IMR-90 (cell line): Measurements from ENCODE around the gene LMO1. TPM values are rescaled to one million over a fixed set of nuclear protein-coding genes. Genes with fewer than 3 reads are reported as not detected.

Experiments used
- ATAC-seq: fragments of 200-7000 bp; cut with Tn5 transposase; 2 replicates; pipeline ENCODE4 v1.9.1; 2020; ENCODE audit warnings: low read depth, mild to moderate bottlenecking, moderate library complexity
- BruUV-seq: library from RNA; stranded (reverse); fragments of 400-500 nt; replicated peaks from 2 replicates; lab custom pipeline; 2021; lab: Mats Ljungman, UMichigan
- CTCF ChIA-PET: fragments of 300-600 bp; formaldehyde crosslinking; extraction: SDS; loops from one replicate; lab custom pipeline; 2021; ENCODE audit warnings: antibody characterized with exemption; lab: Yijun Ruan, JAX
- POLR2A ChIA-PET: fragments of 300-600 bp; sonication (Branson Sonifier 250); formaldehyde crosslinking; loops from one replicate; lab custom pipeline; 2022; ENCODE audit warnings: antibody characterized with exemption; ENCODE audit not compliant: unreplicated experiment; lab: Charles Lee
- DNase-seq: peaks from one replicate; pipeline ENCODE4 v3.0.0; 2013
- H2AFZ ChIP-seq: replicated peaks from 2 replicates; pipeline ENCODE3; 2013; ENCODE audit warnings: low read length, mild to moderate bottlenecking; ENCODE audit not compliant: poor library complexity
- H2AK5ac ChIP-seq: 2 replicates; pipeline ENCODE4 v1.6.1; 2013; ENCODE audit warnings: low read depth, low read length, inconsistent platforms
- H2AK9ac ChIP-seq: replicated peaks from 2 replicates; pipeline ENCODE3; 2013; ENCODE audit warnings: mild to moderate bottlenecking, low read depth, low read length, moderate library complexity; ENCODE audit not compliant: poor library complexity
- H2BK120ac ChIP-seq: 2 replicates; pipeline ENCODE4 v1.6.1; 2013; ENCODE audit warnings: low read depth, low read length, inconsistent platforms
- H2BK15ac ChIP-seq: 3 replicates; pipeline ENCODE4 v1.6.1; 2013; ENCODE audit warnings: low read depth, low read length, inconsistent platforms
- H2BK20ac ChIP-seq: 2 replicates; pipeline ENCODE4 v1.6.1; 2013; ENCODE audit warnings: low read depth, mild to moderate bottlenecking, inconsistent platforms, low read length, moderate library complexity
- H2BK5ac ChIP-seq: 2 replicates; pipeline ENCODE4 v1.6.1; 2013; ENCODE audit warnings: mild to moderate bottlenecking, low read depth, low read length, inconsistent platforms; ENCODE audit not compliant: poor library complexity, severe bottlenecking
- H3K14ac ChIP-seq: replicated peaks from 2 replicates; pipeline ENCODE4 v1.6.1; 2013; ENCODE audit warnings: low read depth, low read length, inconsistent platforms
- H3K18ac ChIP-seq: 2 replicates; pipeline ENCODE4 v1.6.1; 2013; ENCODE audit warnings: low read depth, low read length, control low read depth
- H3K23ac ChIP-seq: 2 replicates; pipeline ENCODE4 v1.6.1; 2013; ENCODE audit warnings: low read depth, low read length, inconsistent platforms
- H3K27ac ChIP-seq: 2 replicates; pipeline ENCODE4 v1.5.1; 2013; ENCODE audit warnings: mild to moderate bottlenecking, control low read depth, low read length; ENCODE audit not compliant: insufficient read depth
- H3K27me3 ChIP-seq: 2 replicates; pipeline ENCODE4 v1.6.1; 2013; ENCODE audit warnings: low read length; ENCODE audit not compliant: control insufficient read depth, insufficient read depth
- H3K36me3 ChIP-seq: 2 replicates; pipeline ENCODE4 v1.6.1; 2013; ENCODE audit warnings: low read length, mixed read lengths; ENCODE audit not compliant: control insufficient read depth, insufficient read depth
- H3K4ac ChIP-seq: 2 replicates; pipeline ENCODE4 v1.6.1; 2013; ENCODE audit warnings: low read depth, low read length, inconsistent platforms
- H3K4me1 ChIP-seq: 2 replicates; pipeline ENCODE4 v1.6.1; 2013; ENCODE audit warnings: low read length, mixed read lengths; ENCODE audit not compliant: control insufficient read depth, insufficient read depth
- H3K4me2 ChIP-seq: 2 replicates; pipeline ENCODE4 v1.6.1; 2013; ENCODE audit warnings: low read depth, mild to moderate bottlenecking, control low read depth, low read length, moderate library complexity
- H3K4me3 ChIP-seq: 2 replicates; pipeline ENCODE4 v1.5.1; 2013; ENCODE audit warnings: low read depth, mild to moderate bottlenecking, control low read depth, low read length, moderate library complexity; ENCODE audit not compliant: insufficient read depth
- H3K56ac ChIP-seq: 2 replicates; pipeline ENCODE4 v1.6.1; 2013; ENCODE audit warnings: low read length, inconsistent platforms; ENCODE audit not compliant: insufficient read depth; ENCODE audit errors: extremely low read depth
- H3K79me1 ChIP-seq, 2 experiments: 2 replicates each; pipeline ENCODE4 v1.6.1; 2013; ENCODE audit warnings: low read length in 2 of 2, inconsistent platforms in 1 of 2, low read depth in 1 of 2
- H3K9ac ChIP-seq: 2 replicates; pipeline ENCODE4 v1.6.1; 2013; ENCODE audit warnings: low read depth, low read length, control low read depth
- H3K9me1 ChIP-seq: 2 replicates; pipeline ENCODE4 v1.6.1; 2013; ENCODE audit warnings: low read length, inconsistent platforms; ENCODE audit not compliant: insufficient read depth
- H3K9me3 ChIP-seq: 2 replicates; pipeline ENCODE4 v1.6.1; 2013; ENCODE audit warnings: low read length; ENCODE audit not compliant: control insufficient read depth, insufficient read depth
- H4K20me1 ChIP-seq: 2 replicates; pipeline ENCODE4 v1.6.1; 2013; ENCODE audit warnings: low read length, inconsistent platforms; ENCODE audit not compliant: insufficient read depth
- H4K5ac ChIP-seq: 2 replicates; pipeline ENCODE4 v1.6.1; 2013; ENCODE audit warnings: mild to moderate bottlenecking, low read depth, low read length, control low read depth
- H4K8ac ChIP-seq, 2 experiments: 2 replicates each; pipeline ENCODE4 v1.6.1; 2013; ENCODE audit warnings: low read depth in 2 of 2, low read length in 2 of 2, control low read depth in 1 of 2, inconsistent platforms in 1 of 2
- H4K91ac ChIP-seq: 2 replicates; pipeline ENCODE4 v1.6.1; 2013; ENCODE audit warnings: low read depth, low read length, inconsistent platforms; ENCODE audit not compliant: insufficient read depth
- CEBPB ChIP-seq: IDR thresholded peaks from 2 replicates; pipeline ENCODE4 v1.6.1; 2012; ENCODE audit warnings: low read depth, low read length, improper control_type of control experiment
- CHD1 ChIP-seq: IDR thresholded peaks from 2 replicates; pipeline ENCODE4 v1.6.1; 2012; ENCODE audit warnings: low read depth, low read length, improper control_type of control experiment
- FOS ChIP-seq: fragments of 150-350 bp; IDR thresholded peaks from 2 replicates; pipeline ENCODE4 v1.6.1; 2016; ENCODE audit warnings: low read depth, low read length
- MAFK ChIP-seq: IDR thresholded peaks from 2 replicates; pipeline ENCODE4 v1.6.1; 2012; ENCODE audit warnings: low read depth, low read length, improper control_type of control experiment
- MXI1 ChIP-seq: IDR thresholded peaks from 2 replicates; pipeline ENCODE4 v1.6.1; 2012; ENCODE audit warnings: low read depth, mild to moderate bottlenecking, low read length, moderate library complexity, borderline replicate concordance
- POLR2A ChIP-seq: IDR thresholded peaks from 2 replicates; pipeline ENCODE4 v1.6.1; 2012; ENCODE audit warnings: mild to moderate bottlenecking, low read depth, low read length
- RCOR1 ChIP-seq: IDR thresholded peaks from 2 replicates; pipeline ENCODE4 v1.6.1; 2012; ENCODE audit warnings: mild to moderate bottlenecking, low read length, improper control_type of control experiment; ENCODE audit not compliant: insufficient replicate concordance
- WGBS, 2 experiments: methylation state at CpG; one replicate each; pipeline versions ENCODE4 v1.1.5 to v1.1.7; 2013; ENCODE audit warnings: missing lambda C conversion rate in 2 of 2; ENCODE audit not compliant: insufficient read length in 1 of 2; ENCODE audit errors: extremely low coverage in 2 of 2; 5-methylcytosine and 5-hydroxymethylcytosine counted together
- dilution Hi-C: fragments of 300-500 bp; cut with HindIII; formaldehyde crosslinking; loops from one replicate; pipeline ENCODE4 v1.14.3; 2018; ENCODE audit warnings: low sequenced_read_pairs; ENCODE audit not compliant: unreplicated experiment
- in situ Hi-C: fragments of 300-500 bp; cut with MboI; formaldehyde crosslinking; loops from 3 replicates; pipeline ENCODE4 v1.14.3; 2019; ENCODE audit warnings: low sequenced_read_pairs, inconsistent platforms, mixed read lengths
- intact Hi-C: fragments of 100-400 bp; cut with micrococcal nuclease; formaldehyde crosslinking; loops from 2 replicates; pipeline ENCODE4 v1.10.0; 2022
- polyA plus RNA-seq, 3 experiments: library from polyadenylated mRNA; depleted of rRNA; stranded (reverse); fragments of >200 nt; gene quantifications; 2 replicates each; pipeline ENCODE4 v1.2.3, GENCODE V29; 2012; ENCODE audit warnings: low replicate concordance in 1 of 3
- total RNA-seq: library from RNA; depleted of rRNA; stranded (reverse); fragments of >200 nt; gene quantifications from 2 replicates; pipeline ENCODE4 v1.2.3, GENCODE V29; 2012
- TF ChIP-seq, protein P1 (sequence below): fragments of 150-350 bp; IDR thresholded peaks from 2 replicates; pipeline ENCODE4 v1.6.1; 2016; ENCODE audit warnings: low read depth, mild to moderate bottlenecking, low read length, moderate library complexity, borderline replicate concordance
- TF ChIP-seq, protein P2 (sequence below): conservative IDR thresholded peaks from 2 replicates; pipeline ENCODE4 v1.5.1; 2012; ENCODE audit warnings: mild to moderate bottlenecking, low read depth, low read length, improper control_type of control experiment

Gene LMO1
- total and polyA plus RNA-seq, 2 of the 4 experiments (the other 2 are of a cell fraction) = not detected

DNA sequence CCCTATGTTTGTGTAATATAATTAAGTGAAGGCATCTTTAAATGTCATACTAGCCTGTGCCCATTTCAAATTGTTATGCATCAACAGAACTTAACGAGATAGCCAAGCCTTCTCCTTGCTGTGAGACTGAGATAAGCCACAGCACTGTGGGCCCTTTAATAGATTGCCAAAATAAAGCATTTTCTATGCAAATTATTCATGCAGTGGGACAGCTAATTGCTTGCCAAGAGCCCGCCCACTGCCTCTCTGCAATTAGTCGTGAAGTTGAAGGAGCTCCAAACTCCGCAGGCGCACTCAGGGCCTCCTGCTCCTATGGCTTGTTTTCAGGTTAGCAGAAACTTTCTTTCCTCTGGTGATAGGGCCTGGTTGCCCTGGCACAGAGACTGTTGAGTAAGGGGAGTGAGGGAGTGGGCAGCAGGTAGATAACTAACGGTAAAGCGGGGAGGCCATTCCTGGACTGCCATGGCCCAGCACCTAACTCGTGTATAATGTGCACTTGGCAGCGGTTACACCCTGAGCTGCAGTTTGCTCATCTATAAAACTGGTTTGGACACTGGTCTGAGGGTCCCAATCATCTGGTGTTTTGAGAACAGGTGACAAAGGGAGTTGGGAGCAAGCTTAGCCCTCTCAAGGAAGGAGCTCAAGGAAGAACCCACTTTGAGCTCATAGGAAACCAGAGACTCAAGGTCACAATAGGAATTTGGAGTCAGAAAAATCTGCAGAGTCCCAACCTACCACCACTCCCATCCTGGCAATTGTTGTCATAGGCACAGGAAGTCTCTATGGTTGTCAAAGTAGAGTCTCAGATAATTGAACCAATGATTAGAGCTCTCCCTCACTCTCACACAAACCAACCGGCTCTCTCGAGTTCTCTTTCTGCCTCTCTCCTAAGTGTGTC lies 60.9 kb downstream of the LMO1 start:
- 51% methylated on average over 7 of the region's 11 CpGs; no CpG with 5 or more reads in 1 of the 2 experiments for WGBS, 2 experiments
- H3K23ac ChIP-seq = no peak overlapping the region
- no peaks in the 10 kb centered on the region for H3K9me3 ChIP-seq
- H3K4ac ChIP-seq = no peak overlapping the region
- no peaks in the 10 kb centered on the region for H4K20me1 ChIP-seq
- ATAC-seq (no peak), DNase-seq (no peak)
- no peak overlapping the region for H2AK5ac ChIP-seq
- no peak overlapping the region for H2BK5ac ChIP-seq
- TF ChIP-seq CEBPB = no peak
- no peak for TF ChIP-seq CHD1
- no peak for TF ChIP-seq POLR2A
- TF ChIP-seq, protein P1, sequence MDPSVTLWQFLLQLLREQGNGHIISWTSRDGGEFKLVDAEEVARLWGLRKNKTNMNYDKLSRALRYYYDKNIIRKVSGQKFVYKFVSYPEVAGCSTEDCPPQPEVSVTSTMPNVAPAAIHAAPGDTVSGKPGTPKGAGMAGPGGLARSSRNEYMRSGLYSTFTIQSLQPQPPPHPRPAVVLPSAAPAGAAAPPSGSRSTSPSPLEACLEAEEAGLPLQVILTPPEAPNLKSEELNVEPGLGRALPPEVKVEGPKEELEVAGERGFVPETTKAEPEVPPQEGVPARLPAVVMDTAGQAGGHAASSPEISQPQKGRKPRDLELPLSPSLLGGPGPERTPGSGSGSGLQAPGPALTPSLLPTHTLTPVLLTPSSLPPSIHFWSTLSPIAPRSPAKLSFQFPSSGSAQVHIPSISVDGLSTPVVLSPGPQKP = no peak
- TF ChIP-seq, protein P2, sequence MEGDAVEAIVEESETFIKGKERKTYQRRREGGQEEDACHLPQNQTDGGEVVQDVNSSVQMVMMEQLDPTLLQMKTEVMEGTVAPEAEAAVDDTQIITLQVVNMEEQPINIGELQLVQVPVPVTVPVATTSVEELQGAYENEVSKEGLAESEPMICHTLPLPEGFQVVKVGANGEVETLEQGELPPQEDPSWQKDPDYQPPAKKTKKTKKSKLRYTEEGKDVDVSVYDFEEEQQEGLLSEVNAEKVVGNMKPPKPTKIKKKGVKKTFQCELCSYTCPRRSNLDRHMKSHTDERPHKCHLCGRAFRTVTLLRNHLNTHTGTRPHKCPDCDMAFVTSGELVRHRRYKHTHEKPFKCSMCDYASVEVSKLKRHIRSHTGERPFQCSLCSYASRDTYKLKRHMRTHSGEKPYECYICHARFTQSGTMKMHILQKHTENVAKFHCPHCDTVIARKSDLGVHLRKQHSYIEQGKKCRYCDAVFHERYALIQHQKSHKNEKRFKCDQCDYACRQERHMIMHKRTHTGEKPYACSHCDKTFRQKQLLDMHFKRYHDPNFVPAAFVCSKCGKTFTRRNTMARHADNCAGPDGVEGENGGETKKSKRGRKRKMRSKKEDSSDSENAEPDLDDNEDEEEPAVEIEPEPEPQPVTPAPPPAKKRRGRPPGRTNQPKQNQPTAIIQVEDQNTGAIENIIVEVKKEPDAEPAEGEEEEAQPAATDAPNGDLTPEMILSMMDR = no peak
- TF ChIP-seq MAFK = no peak
- TF ChIP-seq MXI1 = no peak
- no peak for TF ChIP-seq RCOR1
- no peak for TF ChIP-seq FOS
- no peaks in the 10 kb centered on the region for H3K36me3 ChIP-seq
- no peak overlapping the region for H2AFZ ChIP-seq
- no peak overlapping the region for H3K4me3 ChIP-seq
- H3K56ac ChIP-seq = no peak overlapping the region
- no peak overlapping the region for H4K91ac ChIP-seq
- CTCF ChIA-PET = no interaction called here
- in situ Hi-C loops = no loop called here
- peaks cover 25% of the 10 kb centered on the region for H3K27me3 ChIP-seq
- intact Hi-C loops = no loop called here
- no peak overlapping the region for H3K4me2 ChIP-seq
- H3K14ac ChIP-seq = no peak overlapping the region
- no peak overlapping the region for H4K8ac ChIP-seq
- no peak overlapping the region for H2AK9ac ChIP-seq
- no peak overlapping the region for H3K18ac ChIP-seq
- no peaks in the 10 kb centered on the region for H3K79me1 ChIP-seq
- no peak overlapping the region for H4K5ac ChIP-seq
- no peak overlapping the region for H2BK15ac ChIP-seq
- no peak overlapping the region for H3K27ac ChIP-seq
- dilution Hi-C loops = no loop called here
- H3K9me1 ChIP-seq = no peaks in the 10 kb centered on the region
- no peak overlapping the region for H2BK20ac ChIP-seq
- no peaks in the 10 kb centered on the region for H3K4me1 ChIP-seq
- H3K9ac ChIP-seq = no peak overlapping the region
- BruUV-seq = no TSS peak
- POLR2A ChIA-PET = no interaction called here
- no peak overlapping the region for H2BK120ac ChIP-seq
